ENCODE measurements around the gene TRIM32.

DNA sequence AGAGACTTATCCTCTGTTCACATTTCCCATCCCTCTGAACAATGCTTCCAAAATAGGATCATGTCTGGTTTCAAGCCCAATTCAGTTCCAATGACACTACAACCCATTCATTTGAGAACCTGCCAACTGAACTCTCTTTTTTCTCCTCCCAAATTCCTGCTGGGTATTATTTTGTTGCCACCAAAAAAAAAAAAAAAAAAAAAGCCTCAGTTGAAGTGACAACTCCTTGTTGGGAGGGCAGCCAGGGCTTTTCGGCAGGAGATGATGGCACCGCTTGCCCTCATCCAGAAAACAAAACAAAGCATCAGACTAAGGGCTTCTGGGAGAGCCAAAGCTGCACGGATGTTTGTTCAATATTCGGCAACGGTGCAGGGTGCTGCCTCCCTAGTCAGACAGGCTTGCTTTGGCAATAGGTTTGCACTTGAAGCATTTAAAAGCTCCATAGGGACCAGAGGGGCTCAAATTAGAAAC, 30.6 kb upstream of the TRIM32 start:
- TF ChIP-seq, protein P1, sequence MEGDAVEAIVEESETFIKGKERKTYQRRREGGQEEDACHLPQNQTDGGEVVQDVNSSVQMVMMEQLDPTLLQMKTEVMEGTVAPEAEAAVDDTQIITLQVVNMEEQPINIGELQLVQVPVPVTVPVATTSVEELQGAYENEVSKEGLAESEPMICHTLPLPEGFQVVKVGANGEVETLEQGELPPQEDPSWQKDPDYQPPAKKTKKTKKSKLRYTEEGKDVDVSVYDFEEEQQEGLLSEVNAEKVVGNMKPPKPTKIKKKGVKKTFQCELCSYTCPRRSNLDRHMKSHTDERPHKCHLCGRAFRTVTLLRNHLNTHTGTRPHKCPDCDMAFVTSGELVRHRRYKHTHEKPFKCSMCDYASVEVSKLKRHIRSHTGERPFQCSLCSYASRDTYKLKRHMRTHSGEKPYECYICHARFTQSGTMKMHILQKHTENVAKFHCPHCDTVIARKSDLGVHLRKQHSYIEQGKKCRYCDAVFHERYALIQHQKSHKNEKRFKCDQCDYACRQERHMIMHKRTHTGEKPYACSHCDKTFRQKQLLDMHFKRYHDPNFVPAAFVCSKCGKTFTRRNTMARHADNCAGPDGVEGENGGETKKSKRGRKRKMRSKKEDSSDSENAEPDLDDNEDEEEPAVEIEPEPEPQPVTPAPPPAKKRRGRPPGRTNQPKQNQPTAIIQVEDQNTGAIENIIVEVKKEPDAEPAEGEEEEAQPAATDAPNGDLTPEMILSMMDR (CRISPR knock-in tag; IDR thresholded peaks at IDR 0.05) = no peak
- TF ChIP-seq, protein P2, sequence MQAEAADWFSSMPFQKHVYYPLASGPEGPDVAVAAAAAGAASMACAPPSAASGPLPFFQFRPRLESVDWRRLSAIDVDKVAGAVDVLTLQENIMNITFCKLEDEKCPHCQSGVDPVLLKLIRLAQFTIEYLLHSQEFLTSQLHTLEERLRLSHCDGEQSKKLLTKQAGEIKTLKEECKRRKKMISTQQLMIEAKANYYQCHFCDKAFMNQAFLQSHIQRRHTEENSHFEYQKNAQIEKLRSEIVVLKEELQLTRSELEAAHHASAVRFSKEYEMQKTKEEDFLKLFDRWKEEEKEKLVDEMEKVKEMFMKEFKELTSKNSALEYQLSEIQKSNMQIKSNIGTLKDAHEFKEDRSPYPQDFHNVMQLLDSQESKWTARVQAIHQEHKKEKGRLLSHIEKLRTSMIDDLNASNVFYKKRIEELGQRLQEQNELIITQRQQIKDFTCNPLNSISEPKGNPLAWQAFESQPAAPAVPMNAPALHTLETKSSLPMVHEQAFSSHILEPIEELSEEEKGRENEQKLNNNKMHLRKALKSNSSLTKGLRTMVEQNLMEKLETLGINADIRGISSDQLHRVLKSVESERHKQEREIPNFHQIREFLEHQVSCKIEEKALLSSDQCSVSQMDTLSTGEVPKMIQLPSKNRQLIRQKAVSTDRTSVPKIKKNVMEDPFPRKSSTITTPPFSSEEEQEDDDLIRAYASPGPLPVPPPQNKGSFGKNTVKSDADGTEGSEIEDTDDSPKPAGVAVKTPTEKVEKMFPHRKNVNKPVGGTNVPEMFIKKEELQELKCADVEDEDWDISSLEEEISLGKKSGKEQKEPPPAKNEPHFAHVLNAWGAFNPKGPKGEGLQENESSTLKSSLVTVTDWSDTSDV (CRISPR knock-in tag; IDR thresholded peaks at IDR 0.05) = no peak
